K562 (cell line): Measurements from ENCODE around the gene SRM. TPM values are rescaled to one million over a fixed set of nuclear protein-coding genes. Genes with fewer than 3 reads are reported as not detected.

ENCODE experiments used
- CEBPB ChIP-seq: fragments of 450-650 bp; IDR thresholded peaks from 2 replicates; pipeline ENCODE4 v1.6.1; 2016; ENCODE audit warnings: missing genetic modification characterization, missing compliant biosample characterization
- GABPB2 ChIP-seq: fragments of 250-450 bp; sonication (Bioruptor Pico); conservative IDR thresholded peaks from 2 replicates; pipeline ENCODE4 v1.5.1; 2021; ENCODE audit warnings: mild to moderate bottlenecking
- KLF13 ChIP-seq: fragments of 450-650 bp; IDR thresholded peaks from 2 replicates; pipeline ENCODE4 v1.6.1; 2016; ENCODE audit warnings: missing genetic modification characterization, low read depth, mild to moderate bottlenecking, missing compliant biosample characterization, moderate library complexity, borderline replicate concordance
- LEF1 ChIP-seq: fragments of 450-650 bp; IDR thresholded peaks from 2 replicates; pipeline ENCODE4 v1.6.1; 2016; ENCODE audit warnings: mild to moderate bottlenecking
- PTRF ChIP-seq: fragments of 450-650 bp; IDR thresholded peaks from 2 replicates; pipeline ENCODE4 v1.6.1; 2016; ENCODE audit warnings: mild to moderate bottlenecking, missing genetic modification characterization, missing compliant biosample characterization
- TARDBP ChIP-seq: fragments of 450-650 bp; IDR thresholded peaks from 2 replicates; pipeline ENCODE4 v1.6.1; 2016
- TRIM28 ChIP-seq: fragments of 450-650 bp; IDR thresholded peaks from 2 replicates; pipeline ENCODE4 v1.6.1; 2017
- ZNF431 ChIP-seq: sonication (generic); formaldehyde crosslinking; IDR thresholded peaks from 2 replicates; pipeline ENCODE4 v1.8.0; 2022; ENCODE audit warnings: mild to moderate bottlenecking, missing genetic modification reagents
- ZNF717 ChIP-seq: fragments of 250-450 bp; sonication (Bioruptor Pico); IDR thresholded peaks from 2 replicates; pipeline ENCODE4 v1.5.0; 2021
- polyA plus RNA-seq, 8 experiments: library from polyadenylated mRNA; depleted of rRNA in 4 of 8; stranded (reverse) in 5 of 8; unstranded in 3 of 8; fragments of >200 nt; fragmentation: Nextera tagmentation in 2 of 8; fragmentation: Illumina TruSeq in 1 of 8; extraction: Ambion mirVana in 2 of 8; extraction: Trizol in 1 of 8; gene quantifications; 2 replicates each; pipeline versions ENCODE4 v1.2.1 to v1.2.3, GENCODE V29; 2011 to 2014; ENCODE audit warnings: inconsistent platforms in 1 of 8, missing spikeins in 1 of 8
- total RNA-seq, 7 experiments: library from RNA; depleted of rRNA in 6 of 7; stranded (reverse); fragments of >200 nt in 6 of 7; fragmentation: Illumina TruSeq in 2 of 7; extraction: Trizol in 2 of 7; gene quantifications; 2 replicates each; pipeline versions ENCODE4 v1.2.1 to v1.2.3, GENCODE V29; 2011 to 2021; ENCODE audit warnings: low replicate concordance in 1 of 7
- TF ChIP-seq, protein P1 (sequence below): fragments of 450-650 bp; IDR thresholded peaks from 2 replicates; pipeline ENCODE4 v1.6.1; 2016; ENCODE audit warnings: borderline replicate concordance
- TF ChIP-seq, protein P2 (sequence below): fragments of 250-450 bp; sonication (Bioruptor Pico); IDR thresholded peaks from 2 replicates; pipeline ENCODE4 v1.8.0; 2021; ENCODE audit warnings: moderate library complexity, mild to moderate bottlenecking, inconsistent platforms
- TF ChIP-seq, protein P3 (sequence below): fragments of 250-450 bp; sonication (Bioruptor Pico); IDR thresholded peaks from 2 replicates; pipeline ENCODE4 v1.8.0; 2022; ENCODE audit warnings: inconsistent platforms
- TF ChIP-seq, protein P4 (sequence below), 2 experiments: IDR thresholded peaks in 1 of 2; conservative IDR thresholded peaks in 1 of 2; 2 replicates each; pipeline ENCODE4 v1.6.1; 2016; ENCODE audit warnings: low read depth in 2 of 2, mild to moderate bottlenecking in 1 of 2, missing compliant biosample characterization in 1 of 2, missing genetic modification characterization in 1 of 2, moderate library complexity in 1 of 2
- TF ChIP-seq, protein P5 (sequence below): fragments of 250-450 bp; sonication (Bioruptor Pico); IDR thresholded peaks from 2 replicates; pipeline ENCODE4 v1.8.0; 2022; ENCODE audit warnings: moderate library complexity, mild to moderate bottlenecking, inconsistent platforms
- TF ChIP-seq, protein P6 (sequence below): fragments of 450-650 bp; IDR thresholded peaks from 2 replicates; pipeline ENCODE4 v1.6.1; 2018; ENCODE audit warnings: mild to moderate bottlenecking, low read depth; ENCODE audit not compliant: partially characterized antibody

SRM gene
- total and polyA plus RNA-seq, 9 of the 15 experiments (the other 6 are each of a cell fraction or from before 2014, with no cell fraction given): 23.9 to 373 (median 82.5) TPM

DNA sequence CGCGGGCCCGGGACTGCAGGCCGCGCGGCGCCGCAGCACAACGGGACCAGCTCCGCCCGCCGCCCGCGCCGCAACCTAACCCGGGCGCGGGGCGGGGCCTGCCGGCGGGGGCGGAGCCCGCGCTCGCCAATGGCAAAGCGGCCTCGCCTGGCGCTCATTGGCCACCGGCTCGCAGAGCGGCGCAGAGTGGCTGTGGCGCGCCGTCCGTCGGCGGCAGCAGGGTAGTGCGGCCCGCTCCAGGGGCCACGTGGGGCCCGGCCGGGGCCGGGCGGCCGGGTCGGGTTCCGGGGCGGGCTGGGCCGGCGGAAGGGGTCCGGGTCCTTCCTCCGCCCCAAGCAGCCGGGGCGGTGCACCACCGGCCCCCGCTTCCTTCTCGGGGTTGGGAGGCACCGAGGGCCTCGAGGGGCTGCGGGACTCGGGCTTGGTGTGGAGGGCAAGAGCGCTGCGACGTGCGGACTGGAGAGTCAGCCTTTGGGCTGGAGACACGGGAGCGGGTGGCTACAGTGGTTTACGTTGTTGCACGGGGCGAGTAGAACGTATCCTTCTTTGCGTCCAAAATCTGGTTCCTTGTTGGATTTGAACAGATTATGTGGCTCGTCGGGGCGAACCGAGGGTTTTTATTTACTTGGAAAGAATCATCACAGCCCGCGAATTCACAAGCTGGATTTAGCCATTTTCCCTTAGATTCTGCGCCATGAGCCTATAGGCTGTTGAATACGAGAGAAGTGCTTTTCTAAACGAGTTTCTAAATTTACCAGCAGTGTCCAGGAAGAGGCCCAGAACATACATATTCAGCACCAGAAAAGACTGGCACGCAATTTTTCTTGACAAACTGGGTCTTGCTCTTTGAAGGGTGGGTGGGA lies at the start of gene SRM (continued):
- TF ChIP-seq, protein P1, sequence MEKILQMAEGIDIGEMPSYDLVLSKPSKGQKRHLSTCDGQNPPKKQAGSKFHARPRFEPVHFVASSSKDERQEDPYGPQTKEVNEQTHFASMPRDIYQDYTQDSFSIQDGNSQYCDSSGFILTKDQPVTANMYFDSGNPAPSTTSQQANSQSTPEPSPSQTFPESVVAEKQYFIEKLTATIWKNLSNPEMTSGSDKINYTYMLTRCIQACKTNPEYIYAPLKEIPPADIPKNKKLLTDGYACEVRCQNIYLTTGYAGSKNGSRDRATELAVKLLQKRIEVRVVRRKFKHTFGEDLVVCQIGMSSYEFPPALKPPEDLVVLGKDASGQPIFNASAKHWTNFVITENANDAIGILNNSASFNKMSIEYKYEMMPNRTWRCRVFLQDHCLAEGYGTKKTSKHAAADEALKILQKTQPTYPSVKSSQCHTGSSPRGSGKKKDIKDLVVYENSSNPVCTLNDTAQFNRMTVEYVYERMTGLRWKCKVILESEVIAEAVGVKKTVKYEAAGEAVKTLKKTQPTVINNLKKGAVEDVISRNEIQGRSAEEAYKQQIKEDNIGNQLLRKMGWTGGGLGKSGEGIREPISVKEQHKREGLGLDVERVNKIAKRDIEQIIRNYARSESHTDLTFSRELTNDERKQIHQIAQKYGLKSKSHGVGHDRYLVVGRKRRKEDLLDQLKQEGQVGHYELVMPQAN: peak; percentile 95
- TF ChIP-seq ZNF717 (CRISPR knock-in tag) (no peak), CEBPB (tag) (no peak), LEF1 (no peak), PTRF (tag) (no peak), ZNF431 (CRISPR knock-in tag) (0 out of 2 replicates have a peak, but pooled peaks have one; percentile 18), TARDBP (no peak; the same call in 1 of the 2 replicates), KLF13 (tag) (no peak), GABPB2 (no peak), TRIM28 (no peak)
- TF ChIP-seq, protein P2, sequence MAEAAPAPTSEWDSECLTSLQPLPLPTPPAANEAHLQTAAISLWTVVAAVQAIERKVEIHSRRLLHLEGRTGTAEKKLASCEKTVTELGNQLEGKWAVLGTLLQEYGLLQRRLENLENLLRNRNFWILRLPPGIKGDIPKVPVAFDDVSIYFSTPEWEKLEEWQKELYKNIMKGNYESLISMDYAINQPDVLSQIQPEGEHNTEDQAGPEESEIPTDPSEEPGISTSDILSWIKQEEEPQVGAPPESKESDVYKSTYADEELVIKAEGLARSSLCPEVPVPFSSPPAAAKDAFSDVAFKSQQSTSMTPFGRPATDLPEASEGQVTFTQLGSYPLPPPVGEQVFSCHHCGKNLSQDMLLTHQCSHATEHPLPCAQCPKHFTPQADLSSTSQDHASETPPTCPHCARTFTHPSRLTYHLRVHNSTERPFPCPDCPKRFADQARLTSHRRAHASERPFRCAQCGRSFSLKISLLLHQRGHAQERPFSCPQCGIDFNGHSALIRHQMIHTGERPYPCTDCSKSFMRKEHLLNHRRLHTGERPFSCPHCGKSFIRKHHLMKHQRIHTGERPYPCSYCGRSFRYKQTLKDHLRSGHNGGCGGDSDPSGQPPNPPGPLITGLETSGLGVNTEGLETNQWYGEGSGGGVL (CRISPR knock-in tag): no peak
- TF ChIP-seq, protein P3, sequence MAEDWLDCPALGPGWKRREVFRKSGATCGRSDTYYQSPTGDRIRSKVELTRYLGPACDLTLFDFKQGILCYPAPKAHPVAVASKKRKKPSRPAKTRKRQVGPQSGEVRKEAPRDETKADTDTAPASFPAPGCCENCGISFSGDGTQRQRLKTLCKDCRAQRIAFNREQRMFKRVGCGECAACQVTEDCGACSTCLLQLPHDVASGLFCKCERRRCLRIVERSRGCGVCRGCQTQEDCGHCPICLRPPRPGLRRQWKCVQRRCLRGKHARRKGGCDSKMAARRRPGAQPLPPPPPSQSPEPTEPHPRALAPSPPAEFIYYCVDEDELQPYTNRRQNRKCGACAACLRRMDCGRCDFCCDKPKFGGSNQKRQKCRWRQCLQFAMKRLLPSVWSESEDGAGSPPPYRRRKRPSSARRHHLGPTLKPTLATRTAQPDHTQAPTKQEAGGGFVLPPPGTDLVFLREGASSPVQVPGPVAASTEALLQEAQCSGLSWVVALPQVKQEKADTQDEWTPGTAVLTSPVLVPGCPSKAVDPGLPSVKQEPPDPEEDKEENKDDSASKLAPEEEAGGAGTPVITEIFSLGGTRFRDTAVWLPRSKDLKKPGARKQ (CRISPR knock-in tag): no peak
- TF ChIP-seq, protein P4, sequence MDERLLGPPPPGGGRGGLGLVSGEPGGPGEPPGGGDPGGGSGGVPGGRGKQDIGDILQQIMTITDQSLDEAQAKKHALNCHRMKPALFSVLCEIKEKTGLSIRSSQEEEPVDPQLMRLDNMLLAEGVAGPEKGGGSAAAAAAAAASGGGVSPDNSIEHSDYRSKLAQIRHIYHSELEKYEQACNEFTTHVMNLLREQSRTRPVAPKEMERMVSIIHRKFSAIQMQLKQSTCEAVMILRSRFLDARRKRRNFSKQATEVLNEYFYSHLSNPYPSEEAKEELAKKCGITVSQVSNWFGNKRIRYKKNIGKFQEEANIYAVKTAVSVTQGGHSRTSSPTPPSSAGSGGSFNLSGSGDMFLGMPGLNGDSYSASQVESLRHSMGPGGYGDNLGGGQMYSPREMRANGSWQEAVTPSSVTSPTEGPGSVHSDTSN (CRISPR knock-in tag; IDR thresholded peaks at IDR 0.05; ENCODE audit: low read depth): no peak
- TF ChIP-seq, protein P4 (tag; conservative IDR thresholded peaks at IDR 0.05; ENCODE audit: low read depth): no peak
- TF ChIP-seq, protein P5, sequence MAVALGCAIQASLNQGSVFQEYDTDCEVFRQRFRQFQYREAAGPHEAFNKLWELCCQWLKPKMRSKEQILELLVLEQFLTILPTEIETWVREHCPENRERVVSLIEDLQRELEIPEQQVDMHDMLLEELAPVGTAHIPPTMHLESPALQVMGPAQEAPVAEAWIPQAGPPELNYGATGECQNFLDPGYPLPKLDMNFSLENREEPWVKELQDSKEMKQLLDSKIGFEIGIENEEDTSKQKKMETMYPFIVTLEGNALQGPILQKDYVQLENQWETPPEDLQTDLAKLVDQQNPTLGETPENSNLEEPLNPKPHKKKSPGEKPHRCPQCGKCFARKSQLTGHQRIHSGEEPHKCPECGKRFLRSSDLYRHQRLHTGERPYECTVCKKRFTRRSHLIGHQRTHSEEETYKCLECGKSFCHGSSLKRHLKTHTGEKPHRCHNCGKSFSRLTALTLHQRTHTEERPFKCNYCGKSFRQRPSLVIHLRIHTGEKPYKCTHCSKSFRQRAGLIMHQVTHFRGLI (CRISPR knock-in tag): no peak
- TF ChIP-seq, protein P6, sequence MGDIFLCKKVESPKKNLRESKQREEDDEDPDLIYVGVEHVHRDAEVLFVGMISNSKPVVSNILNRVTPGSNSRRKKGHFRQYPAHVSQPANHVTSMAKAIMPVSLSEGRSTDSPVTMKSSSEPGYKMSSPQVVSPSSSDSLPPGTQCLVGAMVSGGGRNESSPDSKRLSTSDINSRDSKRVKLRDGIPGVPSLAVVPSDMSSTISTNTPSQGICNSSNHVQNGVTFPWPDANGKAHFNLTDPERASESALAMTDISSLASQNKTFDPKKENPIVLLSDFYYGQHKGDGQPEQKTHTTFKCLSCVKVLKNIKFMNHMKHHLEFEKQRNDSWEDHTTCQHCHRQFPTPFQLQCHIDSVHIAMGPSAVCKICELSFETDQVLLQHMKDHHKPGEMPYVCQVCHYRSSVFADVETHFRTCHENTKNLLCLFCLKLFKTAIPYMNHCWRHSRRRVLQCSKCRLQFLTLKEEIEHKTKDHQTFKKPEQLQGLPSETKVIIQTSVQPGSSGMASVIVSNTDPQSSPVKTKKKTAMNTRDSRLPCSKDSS: no peak
